ENCODE data around the gene ZBTB8A. TPM values are rescaled to one million over a fixed set of nuclear protein-coding genes. Genes with fewer than 3 reads are reported as not detected.

ZBTB8A gene
- total and polyA plus RNA-seq, 2 of the 13 experiments (the other 11 are each of a cell fraction or from before 2014, with no cell fraction given): 1.3 to 3.7 TPM

- TF ChIP-seq ZBTB25 (CRISPR knock-in tag; IDR thresholded peaks at IDR 0.05): 0 out of 2 replicates have a peak, but pooled peaks have one; percentile 50
- TF ChIP-seq ZNF720 (CRISPR knock-in tag; IDR thresholded peaks at IDR 0.05): no peak
- TF ChIP-seq ZNF501 (CRISPR knock-in tag; IDR thresholded peaks at IDR 0.05): peak; percentile 72; the same call in 1 of the 2 replicates
- no peak for TF ChIP-seq ZFP36L2 (CRISPR knock-in tag; IDR thresholded peaks at IDR 0.05)
- no peak for TF ChIP-seq ERF (CRISPR knock-in tag; IDR thresholded peaks at IDR 0.05)
- no peak for TF ChIP-seq ZNF646 (CRISPR knock-in tag; IDR thresholded peaks at IDR 0.05)
- no peak for TF ChIP-seq CREBL2 (CRISPR knock-in tag; IDR thresholded peaks at IDR 0.05; ENCODE audit: borderline replicate concordance)
- no peak for TF ChIP-seq ZNF674 (CRISPR knock-in tag; IDR thresholded peaks at IDR 0.05; ENCODE audit: low read depth)
- peak; percentile 58; the same call in 1 of the 2 replicates for TF ChIP-seq ZNF124 (CRISPR knock-in tag; IDR thresholded peaks at IDR 0.05)
- TF ChIP-seq ZNF577 (CRISPR knock-in tag; IDR thresholded peaks at IDR 0.05; ENCODE audit: borderline replicate concordance, low read depth): no peak
- TF ChIP-seq ELK4 (CRISPR knock-in tag; IDR thresholded peaks at IDR 0.05; ENCODE audit: borderline replicate concordance): no peak
- no peak for TF ChIP-seq IKZF4 (CRISPR knock-in tag; IDR thresholded peaks at IDR 0.05; ENCODE audit: borderline replicate concordance, low read depth, not compliant biosample characterization)
- 0 out of 2 replicates have a peak, but pooled peaks have one; percentile 34 for TF ChIP-seq ZNF704 (CRISPR knock-in tag; IDR thresholded peaks at IDR 0.05; ENCODE audit: borderline replicate concordance)
- peak; percentile 43 for TF ChIP-seq RBM22 (optimal IDR thresholded peaks at IDR 0.05; ENCODE audit: low read length)
- no peak for TF ChIP-seq GPN1 (CRISPR knock-in tag; IDR thresholded peaks at IDR 0.05; ENCODE audit: borderline replicate concordance)
- 0 out of 2 replicates have a peak, but pooled peaks have one; percentile 23 for TF ChIP-seq ZSCAN31 (CRISPR knock-in tag; IDR thresholded peaks at IDR 0.05; ENCODE audit: low read depth)
- TF ChIP-seq CEBPB (IDR thresholded peaks at IDR 0.05; ENCODE audit: borderline replicate concordance, low read depth, low read length): no peak
These were observed 73.1 kb downstream of the ZBTB8A start (continued) for GRCh38 chr1:32612189-32612881.

Data from HepG2 (cell line).